SIG-M5 treated with dmso at 0.1 percent for 504 hours (cell line): ENCODE measurements around the gene ST3GAL3.
A peak's percentile ranks its signal among the peaks of the same experiment; 100 is the strongest.
"Not testable (repeated sequence)": the region's sequence is repeated elsewhere in the genome, so short reads cannot be mapped to it uniquely, and the experiment has no call there.

Source experiments
- DNase-seq: peaks from one replicate; lab custom pipeline; 2025; ENCODE audit not compliant: unreplicated experiment; lab: John Stamatoyannopoulos, UW

ST3GAL3 gene

DNA sequence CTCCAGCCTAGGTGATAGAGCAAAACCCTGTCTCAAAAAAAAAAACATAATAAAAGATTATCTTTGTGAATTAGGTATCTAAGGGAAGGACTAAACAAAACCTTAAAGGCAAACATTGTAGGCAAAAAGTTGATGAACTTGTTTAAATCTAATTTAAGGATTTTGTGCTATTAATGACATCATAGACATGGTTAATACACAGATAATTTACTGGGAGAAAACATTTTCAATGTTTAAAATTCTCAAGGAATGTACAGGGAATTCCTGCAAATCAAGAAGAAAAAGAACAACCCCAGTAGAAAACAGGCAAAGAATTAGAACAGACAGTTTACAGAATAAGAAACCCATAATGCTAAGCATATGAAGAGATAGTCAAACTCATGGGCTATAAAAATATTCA, 47.6 kb downstream of the ST3GAL3 start:
- no peak for DNase-seq

GRCh38 chr1:43757343-43758053, 50.2 kb downstream of the ST3GAL3 start:
- no peak for DNase-seq

- DNase-seq: no peak
Observed at GRCh38 chr1:43760745-43761317, 53.5 kb downstream of the ST3GAL3 start.

- peak; percentile 82 for DNase-seq
Observed at GRCh38 chr1:43763497-43763973, 56.2 kb downstream of the ST3GAL3 start.

DNA sequence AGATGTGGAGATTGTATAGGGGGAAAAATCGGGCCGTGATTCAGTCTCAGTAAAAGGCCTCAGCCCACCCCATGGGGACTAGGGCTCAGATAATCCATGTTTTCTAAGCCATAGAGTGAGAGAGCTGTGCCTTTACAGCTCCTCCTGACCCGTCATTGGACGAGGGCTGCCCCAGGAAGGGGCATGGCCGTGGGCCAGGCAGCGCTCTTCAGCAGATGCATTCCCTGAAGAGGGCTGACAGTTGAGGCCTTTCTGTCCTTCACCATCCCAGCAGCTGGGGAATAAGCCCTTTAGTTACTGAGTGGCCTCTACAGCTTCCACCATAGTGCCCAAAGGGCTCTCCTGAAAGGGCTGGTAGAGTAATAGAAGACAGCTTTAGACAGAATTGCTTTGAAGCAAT, 57.2 kb downstream of the ST3GAL3 start:
- DNase-seq: no peak

DNA sequence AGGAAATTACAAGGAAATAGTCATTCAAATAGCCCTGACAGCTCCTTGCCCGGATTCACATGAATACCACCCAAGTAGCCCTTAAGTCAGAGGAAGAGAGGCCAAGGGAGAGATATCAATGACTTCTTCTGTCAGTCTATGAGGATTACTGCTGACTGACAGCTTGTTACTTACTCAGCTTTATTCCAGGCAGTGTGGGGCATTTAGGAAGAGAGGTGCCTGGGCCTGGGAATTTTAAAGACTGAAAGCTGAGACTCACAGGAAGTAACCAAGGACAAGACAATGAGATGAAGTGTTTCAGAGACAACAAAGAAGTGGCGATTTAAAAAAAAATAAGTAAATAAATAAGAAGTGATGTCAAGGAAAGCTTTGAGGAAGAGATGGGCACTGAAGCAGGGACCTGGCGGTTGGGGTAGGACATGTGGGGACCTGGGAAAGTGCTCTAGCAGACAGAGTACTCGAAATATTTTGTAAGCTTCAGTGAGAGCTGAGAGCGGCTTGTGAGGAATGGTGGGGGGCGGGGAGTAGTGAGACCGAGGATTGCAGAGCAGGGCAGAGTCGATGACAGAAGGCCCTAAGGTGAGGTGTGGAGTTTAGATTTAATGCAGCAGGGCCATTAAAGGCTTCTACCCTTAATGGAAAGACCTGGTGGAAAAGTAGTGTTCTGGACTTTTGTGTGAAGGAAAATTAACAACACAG, 58.9 kb downstream of the ST3GAL3 start:
- no peak for DNase-seq

- DNase-seq: peak; percentile 44
Observed at GRCh38 chr1:43766818-43767525, 59.6 kb downstream of the ST3GAL3 start.

DNA sequence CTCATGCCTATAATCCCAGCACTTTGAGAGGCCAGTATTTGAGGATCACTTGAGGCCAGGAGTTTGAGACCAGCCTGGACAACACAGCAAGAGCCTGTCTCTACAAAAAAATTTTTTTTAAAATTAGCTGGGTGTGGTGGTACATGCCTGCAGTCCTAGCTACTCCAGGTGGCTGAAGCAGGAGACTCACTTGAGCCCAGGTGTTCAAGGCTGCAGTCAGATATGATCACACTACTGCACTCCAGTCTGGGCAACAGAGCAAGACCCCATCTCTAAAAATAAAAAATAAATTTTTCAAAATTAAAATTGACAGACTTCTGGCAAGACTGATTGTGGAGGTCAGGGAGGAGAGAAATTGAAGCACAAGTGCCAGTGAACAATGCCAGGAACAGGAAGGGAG, 60.8 kb downstream of the ST3GAL3 start:
- no peak for DNase-seq

- DNase-seq: no peak
Observed at GRCh38 chr1:43769350-43769908, 62.1 kb downstream of the ST3GAL3 start.

- no peak for DNase-seq
Observed at GRCh38 chr1:43770111-43770510, 62.8 kb downstream of the ST3GAL3 start.

GRCh38 chr1:43772978-43773377, 65.6 kb downstream of the ST3GAL3 start:
- DNase-seq: peak; percentile 14

GRCh38 chr1:43773821-43774220, 66.5 kb downstream of the ST3GAL3 start:
- DNase-seq: no peak

DNA sequence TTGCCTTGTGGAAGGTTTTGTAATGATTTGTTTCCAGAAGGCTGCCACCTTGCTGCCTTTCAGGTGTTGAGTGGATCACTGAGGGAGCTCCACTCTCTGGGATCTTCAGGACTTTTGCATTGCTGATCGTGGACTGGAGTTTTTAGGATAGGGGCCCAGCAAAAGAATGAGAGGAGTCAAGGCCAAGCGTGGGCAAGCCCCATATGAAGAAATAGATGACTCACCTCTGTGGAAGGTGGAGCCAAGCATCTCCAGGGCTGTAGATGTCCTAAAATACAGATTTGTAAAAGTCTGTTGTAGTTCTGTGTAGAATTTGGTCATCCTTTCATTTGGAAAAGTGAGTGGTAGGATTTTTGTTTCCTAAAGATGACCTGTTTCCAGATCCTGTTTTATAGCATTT, 67.0 kb downstream of the ST3GAL3 start:
- DNase-seq: peak; percentile 41

DNA sequence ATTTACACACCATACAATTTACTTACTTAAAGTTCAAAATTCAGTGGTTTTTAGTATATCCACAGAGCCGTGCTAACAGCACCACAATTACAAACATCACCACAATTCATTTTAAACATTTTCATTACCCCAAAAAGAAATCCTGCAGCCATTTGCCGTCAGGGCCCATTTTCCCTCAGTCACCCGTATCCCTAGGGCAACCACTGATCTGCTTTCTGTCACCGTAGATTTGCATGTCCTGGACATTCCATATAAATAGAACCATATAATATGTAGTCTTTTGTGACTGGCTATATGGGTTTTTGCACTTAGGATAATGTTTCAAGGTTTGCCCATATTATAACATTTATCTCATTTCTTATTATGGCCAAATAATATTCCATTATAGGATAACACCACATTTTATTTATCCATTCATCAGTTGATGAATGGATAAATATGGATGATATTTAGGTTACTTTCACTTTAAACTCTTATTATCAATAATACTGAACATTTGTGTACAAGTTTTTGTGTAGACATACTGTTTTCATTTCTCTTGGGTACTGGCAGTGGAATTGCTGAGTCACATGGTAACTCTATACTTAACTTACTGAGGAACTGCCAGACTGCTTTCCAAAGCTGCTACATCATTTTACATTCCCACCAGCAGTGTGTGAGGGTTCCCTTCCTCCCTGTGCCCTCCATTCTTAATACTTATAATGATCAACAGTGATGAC, 68.9 kb downstream of the ST3GAL3 start:
- DNase-seq: peak; percentile 65

GRCh38 chr1:43777916-43778315, 70.6 kb downstream of the ST3GAL3 start:
- DNase-seq: not testable (repeated sequence)

- DNase-seq: peak; percentile 76
Observed at GRCh38 chr1:43779266-43779665, 71.9 kb downstream of the ST3GAL3 start.

- peak; percentile 86 for DNase-seq
Observed at GRCh38 chr1:43779805-43780403, 72.6 kb downstream of the ST3GAL3 start.

- DNase-seq: peak; percentile 94
Observed at GRCh38 chr1:43781574-43781973, 74.2 kb downstream of the ST3GAL3 start.

- DNase-seq: no peak
Observed at GRCh38 chr1:43783096-43783670, 75.8 kb downstream of the ST3GAL3 start.
